Umbilical cord (tissue), 2 donors: ENCODE results near the gene SLC25A21. TPM values are rescaled to one million over a fixed set of nuclear protein-coding genes. Genes with fewer than 3 reads are reported as not detected.
A peak's percentile ranks its signal among the peaks of the same experiment; 100 is the strongest.
"Not testable (repeated sequence)": the region's sequence is repeated elsewhere in the genome, so short reads cannot be mapped to it uniquely, and the experiment has no call there.

ENCODE experiments used
- DNase-seq: peaks from one replicate; pipeline ENCODE4 v3.0.0-alpha.2; 2015; ENCODE audit warnings: low spot score
- total RNA-seq: library from RNA; depleted of rRNA; stranded (reverse); fragments of >200 nt; gene quantifications from one replicate; pipeline ENCODE4 v1.2.3, GENCODE V29; 2014; ENCODE audit warnings: low replicate concordance; ENCODE audit not compliant: insufficient read depth

Gene SLC25A21
- total RNA-seq, 1 donor from 2014 or later = 1.7 TPM

GRCh38 chr14:36870776-36871175 lies 301.6 kb downstream of the SLC25A21 start:
- no peak for DNase-seq

GRCh38 chr14:36869125-36869524 lies 303.3 kb downstream of the SLC25A21 start:
- no peak for DNase-seq

- no peak for DNase-seq
These were observed 305.5 kb downstream of the SLC25A21 start for GRCh38 chr14:36866867-36867266.

- DNase-seq = no peak
These were observed 309.1 kb downstream of the SLC25A21 start for GRCh38 chr14:36863271-36863670.

GRCh38 chr14:36862237-36862636 lies 310.2 kb downstream of the SLC25A21 start:
- DNase-seq = not testable (repeated sequence)

- no peak for DNase-seq
These were observed 311.6 kb downstream of the SLC25A21 start for GRCh38 chr14:36860831-36861230.

- DNase-seq = no peak
These were observed 313.3 kb downstream of the SLC25A21 start for GRCh38 chr14:36859119-36859518.

- no peak for DNase-seq
These were observed 314.5 kb downstream of the SLC25A21 start for GRCh38 chr14:36857842-36858445.

- DNase-seq = no peak
These were observed 315.3 kb downstream of the SLC25A21 start for GRCh38 chr14:36857136-36857535.

GRCh38 chr14:36856095-36856878 lies 316.1 kb downstream of the SLC25A21 start:
- no peak for DNase-seq

- no peak for DNase-seq
These were observed 317.0 kb downstream of the SLC25A21 start for GRCh38 chr14:36855396-36855795.

- DNase-seq = peak; percentile 35
These were observed 319.3 kb downstream of the SLC25A21 start for GRCh38 chr14:36852981-36853691.

- DNase-seq = no peak
These were observed 324.2 kb downstream of the SLC25A21 start for GRCh38 chr14:36848213-36848612.

GRCh38 chr14:36847366-36847765 lies 325.0 kb downstream of the SLC25A21 start:
- DNase-seq = no peak

- peak; percentile 74 for DNase-seq
These were observed 326.9 kb downstream of the SLC25A21 start for GRCh38 chr14:36845356-36846012.

GRCh38 chr14:36844443-36845195 lies 327.8 kb downstream of the SLC25A21 start:
- DNase-seq = no peak

GRCh38 chr14:36843410-36843809 lies 329.0 kb downstream of the SLC25A21 start:
- no peak for DNase-seq

GRCh38 chr14:36835128-36835527 lies 337.3 kb downstream of the SLC25A21 start:
- no peak for DNase-seq

GRCh38 chr14:36834293-36834692 lies 338.1 kb downstream of the SLC25A21 start:
- no peak for DNase-seq

- no peak for DNase-seq
These were observed 342.9 kb downstream of the SLC25A21 start for GRCh38 chr14:36829547-36829946.

- no peak for DNase-seq
These were observed 344.5 kb downstream of the SLC25A21 start for GRCh38 chr14:36827861-36828260.
